HepG2 (cell line): Measurements from ENCODE around the gene PPP2R5B. TPM values are rescaled to one million over a fixed set of nuclear protein-coding genes. Genes with fewer than 3 reads are reported as not detected.

Source experiments
- ISL2 ChIP-seq: sonication (generic); formaldehyde crosslinking; IDR thresholded peaks from 2 replicates; pipeline ENCODE4 v1.5.0; 2020; ENCODE audit warnings: missing genetic modification reagents
- ZNF124 ChIP-seq: sonication (generic); formaldehyde crosslinking; IDR thresholded peaks from 2 replicates; pipeline ENCODE4 v1.4.0; 2020; ENCODE audit warnings: missing genetic modification reagents
- polyA plus RNA-seq, 8 experiments: library from polyadenylated mRNA; depleted of rRNA in 3 of 8; stranded (reverse) in 7 of 8; unstranded in 1 of 8; fragments of >200 nt; fragmentation: Illumina TruSeq in 4 of 8; extraction: Trizol in 4 of 8; gene quantifications; 2 replicates each; pipeline versions ENCODE4 v1.2.1 to v1.2.3, GENCODE V29; 2011 to 2016; ENCODE audit warnings: low read depth in 4 of 8, missing spikeins in 1 of 8, mixed read lengths in 1 of 8; ENCODE audit not compliant: insufficient read depth in 1 of 8
- total RNA-seq, 5 experiments: library from RNA; depleted of rRNA; stranded (reverse); fragments of >200 nt; fragmentation: Illumina TruSeq; extraction: Trizol; gene quantifications; 2 replicates each; pipeline ENCODE4 v1.2.3, GENCODE V29; 2016; ENCODE audit warnings: low read depth in 1 of 5
- TF ChIP-seq, protein P1 (sequence below), 2 experiments: sonication (generic) in 1 of 2; formaldehyde crosslinking in 1 of 2; IDR thresholded peaks; 2 replicates each; pipeline versions ENCODE4 v1.6.1 to v1.9.0; 2014 to 2022; ENCODE audit warnings: antibody characterized with exemption in 1 of 2, borderline replicate concordance in 1 of 2, inconsistent platforms in 1 of 2, low read depth in 1 of 2, missing genetic modification reagents in 1 of 2
- TF ChIP-seq, protein P2 (sequence below): sonication (generic); formaldehyde crosslinking; IDR thresholded peaks from 2 replicates; pipeline ENCODE4 v1.4.0; 2020; ENCODE audit warnings: missing genetic modification reagents
- TF ChIP-seq, protein P3 (sequence below): sonication (generic); formaldehyde crosslinking; IDR thresholded peaks from 2 replicates; pipeline ENCODE4 v1.5.0; 2020; ENCODE audit warnings: missing genetic modification reagents
- TF ChIP-seq, protein P4 (sequence below): sonication (generic); formaldehyde crosslinking; IDR thresholded peaks from 2 replicates; pipeline ENCODE4 v1.5.0; 2020; ENCODE audit warnings: mild to moderate bottlenecking, missing genetic modification reagents
- TF ChIP-seq, protein P5 (sequence below): sonication (generic); formaldehyde crosslinking; IDR thresholded peaks from 2 replicates; pipeline ENCODE4 v1.4.0; 2020; ENCODE audit warnings: missing genetic modification reagents, borderline replicate concordance

Gene PPP2R5B
- total and polyA plus RNA-seq, 2 of the 13 experiments (the other 11 are each of a cell fraction or from before 2014, with no cell fraction given): 2.3 to 8.3 TPM

DNA sequence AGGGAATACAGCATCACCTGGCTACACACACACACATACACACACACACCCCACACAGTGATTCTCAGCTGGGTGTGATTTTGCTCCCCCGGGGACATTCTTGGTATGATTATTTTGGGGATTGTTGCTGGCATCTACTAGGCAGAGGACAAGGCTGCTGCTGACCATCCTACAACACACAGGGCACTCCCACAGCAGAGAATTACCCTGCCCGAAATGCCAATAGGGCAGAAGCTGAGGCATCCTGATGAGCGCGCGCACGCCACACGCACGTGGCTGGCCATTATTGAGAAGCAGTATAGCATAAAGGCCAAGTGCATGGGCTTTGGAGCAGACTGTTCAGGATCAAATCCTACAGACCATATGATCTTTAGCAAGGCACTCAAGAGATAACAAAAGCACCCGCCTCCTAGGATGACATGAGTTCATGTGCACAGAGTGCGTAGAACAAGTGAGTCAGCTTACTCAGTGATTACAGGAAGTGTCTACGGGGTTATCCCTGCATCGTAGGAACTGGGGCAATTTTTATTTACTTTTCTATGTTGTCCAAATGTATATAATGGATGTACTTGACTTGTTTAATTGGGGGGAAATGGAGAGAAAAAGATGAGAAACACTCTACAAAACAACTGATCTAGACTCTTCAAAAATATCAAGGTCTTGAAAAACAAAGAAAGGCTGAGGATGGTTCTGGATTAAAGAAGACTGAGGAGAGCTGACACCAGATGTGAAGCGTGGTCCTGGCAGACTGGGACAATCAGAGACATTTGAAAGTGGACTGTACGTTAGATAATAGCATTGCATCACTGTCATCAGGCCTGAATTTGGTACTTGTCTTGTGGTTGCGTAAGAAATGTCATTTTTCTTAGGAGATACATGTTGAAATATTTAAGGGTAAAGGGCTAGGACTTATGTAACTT lies 38.9 kb upstream of the PPP2R5B start (continued):
- TF ChIP-seq, protein P1, sequence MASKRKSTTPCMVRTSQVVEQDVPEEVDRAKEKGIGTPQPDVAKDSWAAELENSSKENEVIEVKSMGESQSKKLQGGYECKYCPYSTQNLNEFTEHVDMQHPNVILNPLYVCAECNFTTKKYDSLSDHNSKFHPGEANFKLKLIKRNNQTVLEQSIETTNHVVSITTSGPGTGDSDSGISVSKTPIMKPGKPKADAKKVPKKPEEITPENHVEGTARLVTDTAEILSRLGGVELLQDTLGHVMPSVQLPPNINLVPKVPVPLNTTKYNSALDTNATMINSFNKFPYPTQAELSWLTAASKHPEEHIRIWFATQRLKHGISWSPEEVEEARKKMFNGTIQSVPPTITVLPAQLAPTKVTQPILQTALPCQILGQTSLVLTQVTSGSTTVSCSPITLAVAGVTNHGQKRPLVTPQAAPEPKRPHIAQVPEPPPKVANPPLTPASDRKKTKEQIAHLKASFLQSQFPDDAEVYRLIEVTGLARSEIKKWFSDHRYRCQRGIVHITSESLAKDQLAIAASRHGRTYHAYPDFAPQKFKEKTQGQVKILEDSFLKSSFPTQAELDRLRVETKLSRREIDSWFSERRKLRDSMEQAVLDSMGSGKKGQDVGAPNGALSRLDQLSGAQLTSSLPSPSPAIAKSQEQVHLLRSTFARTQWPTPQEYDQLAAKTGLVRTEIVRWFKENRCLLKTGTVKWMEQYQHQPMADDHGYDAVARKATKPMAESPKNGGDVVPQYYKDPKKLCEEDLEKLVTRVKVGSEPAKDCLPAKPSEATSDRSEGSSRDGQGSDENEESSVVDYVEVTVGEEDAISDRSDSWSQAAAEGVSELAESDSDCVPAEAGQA (IDR thresholded peaks at IDR 0.05; ENCODE audit: low read depth): no peak
- TF ChIP-seq, protein P1 (CRISPR knock-in tag; IDR thresholded peaks at IDR 0.05; ENCODE audit: borderline replicate concordance): no peak
- TF ChIP-seq ISL2 (CRISPR knock-in tag): no peak
- TF ChIP-seq, protein P2, sequence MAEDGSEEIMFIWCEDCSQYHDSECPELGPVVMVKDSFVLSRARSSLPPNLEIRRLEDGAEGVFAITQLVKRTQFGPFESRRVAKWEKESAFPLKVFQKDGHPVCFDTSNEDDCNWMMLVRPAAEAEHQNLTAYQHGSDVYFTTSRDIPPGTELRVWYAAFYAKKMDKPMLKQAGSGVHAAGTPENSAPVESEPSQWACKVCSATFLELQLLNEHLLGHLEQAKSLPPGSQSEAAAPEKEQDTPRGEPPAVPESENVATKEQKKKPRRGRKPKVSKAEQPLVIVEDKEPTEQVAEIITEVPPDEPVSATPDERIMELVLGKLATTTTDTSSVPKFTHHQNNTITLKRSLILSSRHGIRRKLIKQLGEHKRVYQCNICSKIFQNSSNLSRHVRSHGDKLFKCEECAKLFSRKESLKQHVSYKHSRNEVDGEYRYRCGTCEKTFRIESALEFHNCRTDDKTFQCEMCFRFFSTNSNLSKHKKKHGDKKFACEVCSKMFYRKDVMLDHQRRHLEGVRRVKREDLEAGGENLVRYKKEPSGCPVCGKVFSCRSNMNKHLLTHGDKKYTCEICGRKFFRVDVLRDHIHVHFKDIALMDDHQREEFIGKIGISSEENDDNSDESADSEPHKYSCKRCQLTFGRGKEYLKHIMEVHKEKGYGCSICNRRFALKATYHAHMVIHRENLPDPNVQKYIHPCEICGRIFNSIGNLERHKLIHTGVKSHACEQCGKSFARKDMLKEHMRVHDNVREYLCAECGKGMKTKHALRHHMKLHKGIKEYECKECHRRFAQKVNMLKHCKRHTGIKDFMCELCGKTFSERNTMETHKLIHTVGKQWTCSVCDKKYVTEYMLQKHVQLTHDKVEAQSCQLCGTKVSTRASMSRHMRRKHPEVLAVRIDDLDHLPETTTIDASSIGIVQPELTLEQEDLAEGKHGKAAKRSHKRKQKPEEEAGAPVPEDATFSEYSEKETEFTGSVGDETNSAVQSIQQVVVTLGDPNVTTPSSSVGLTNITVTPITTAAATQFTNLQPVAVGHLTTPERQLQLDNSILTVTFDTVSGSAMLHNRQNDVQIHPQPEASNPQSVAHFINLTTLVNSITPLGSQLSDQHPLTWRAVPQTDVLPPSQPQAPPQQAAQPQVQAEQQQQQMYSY (CRISPR knock-in tag): no peak
- no peak for TF ChIP-seq ZNF124 (CRISPR knock-in tag)
- TF ChIP-seq, protein P3, sequence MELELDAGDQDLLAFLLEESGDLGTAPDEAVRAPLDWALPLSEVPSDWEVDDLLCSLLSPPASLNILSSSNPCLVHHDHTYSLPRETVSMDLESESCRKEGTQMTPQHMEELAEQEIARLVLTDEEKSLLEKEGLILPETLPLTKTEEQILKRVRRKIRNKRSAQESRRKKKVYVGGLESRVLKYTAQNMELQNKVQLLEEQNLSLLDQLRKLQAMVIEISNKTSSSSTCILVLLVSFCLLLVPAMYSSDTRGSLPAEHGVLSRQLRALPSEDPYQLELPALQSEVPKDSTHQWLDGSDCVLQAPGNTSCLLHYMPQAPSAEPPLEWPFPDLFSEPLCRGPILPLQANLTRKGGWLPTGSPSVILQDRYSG: no peak
- TF ChIP-seq, protein P4, sequence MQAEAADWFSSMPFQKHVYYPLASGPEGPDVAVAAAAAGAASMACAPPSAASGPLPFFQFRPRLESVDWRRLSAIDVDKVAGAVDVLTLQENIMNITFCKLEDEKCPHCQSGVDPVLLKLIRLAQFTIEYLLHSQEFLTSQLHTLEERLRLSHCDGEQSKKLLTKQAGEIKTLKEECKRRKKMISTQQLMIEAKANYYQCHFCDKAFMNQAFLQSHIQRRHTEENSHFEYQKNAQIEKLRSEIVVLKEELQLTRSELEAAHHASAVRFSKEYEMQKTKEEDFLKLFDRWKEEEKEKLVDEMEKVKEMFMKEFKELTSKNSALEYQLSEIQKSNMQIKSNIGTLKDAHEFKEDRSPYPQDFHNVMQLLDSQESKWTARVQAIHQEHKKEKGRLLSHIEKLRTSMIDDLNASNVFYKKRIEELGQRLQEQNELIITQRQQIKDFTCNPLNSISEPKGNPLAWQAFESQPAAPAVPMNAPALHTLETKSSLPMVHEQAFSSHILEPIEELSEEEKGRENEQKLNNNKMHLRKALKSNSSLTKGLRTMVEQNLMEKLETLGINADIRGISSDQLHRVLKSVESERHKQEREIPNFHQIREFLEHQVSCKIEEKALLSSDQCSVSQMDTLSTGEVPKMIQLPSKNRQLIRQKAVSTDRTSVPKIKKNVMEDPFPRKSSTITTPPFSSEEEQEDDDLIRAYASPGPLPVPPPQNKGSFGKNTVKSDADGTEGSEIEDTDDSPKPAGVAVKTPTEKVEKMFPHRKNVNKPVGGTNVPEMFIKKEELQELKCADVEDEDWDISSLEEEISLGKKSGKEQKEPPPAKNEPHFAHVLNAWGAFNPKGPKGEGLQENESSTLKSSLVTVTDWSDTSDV (CRISPR knock-in tag): no peak
- TF ChIP-seq, protein P5, sequence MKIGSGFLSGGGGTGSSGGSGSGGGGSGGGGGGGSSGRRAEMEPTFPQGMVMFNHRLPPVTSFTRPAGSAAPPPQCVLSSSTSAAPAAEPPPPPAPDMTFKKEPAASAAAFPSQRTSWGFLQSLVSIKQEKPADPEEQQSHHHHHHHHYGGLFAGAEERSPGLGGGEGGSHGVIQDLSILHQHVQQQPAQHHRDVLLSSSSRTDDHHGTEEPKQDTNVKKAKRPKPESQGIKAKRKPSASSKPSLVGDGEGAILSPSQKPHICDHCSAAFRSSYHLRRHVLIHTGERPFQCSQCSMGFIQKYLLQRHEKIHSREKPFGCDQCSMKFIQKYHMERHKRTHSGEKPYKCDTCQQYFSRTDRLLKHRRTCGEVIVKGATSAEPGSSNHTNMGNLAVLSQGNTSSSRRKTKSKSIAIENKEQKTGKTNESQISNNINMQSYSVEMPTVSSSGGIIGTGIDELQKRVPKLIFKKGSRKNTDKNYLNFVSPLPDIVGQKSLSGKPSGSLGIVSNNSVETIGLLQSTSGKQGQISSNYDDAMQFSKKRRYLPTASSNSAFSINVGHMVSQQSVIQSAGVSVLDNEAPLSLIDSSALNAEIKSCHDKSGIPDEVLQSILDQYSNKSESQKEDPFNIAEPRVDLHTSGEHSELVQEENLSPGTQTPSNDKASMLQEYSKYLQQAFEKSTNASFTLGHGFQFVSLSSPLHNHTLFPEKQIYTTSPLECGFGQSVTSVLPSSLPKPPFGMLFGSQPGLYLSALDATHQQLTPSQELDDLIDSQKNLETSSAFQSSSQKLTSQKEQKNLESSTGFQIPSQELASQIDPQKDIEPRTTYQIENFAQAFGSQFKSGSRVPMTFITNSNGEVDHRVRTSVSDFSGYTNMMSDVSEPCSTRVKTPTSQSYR (CRISPR knock-in tag): no peak
